Neural cell (in vitro differentiated cells): Measurements from ENCODE around the gene CAPNS1.

Source experiments
- CTCF ChIP-seq: fragments of 450-650 bp; IDR thresholded peaks from 2 replicates; pipeline ENCODE4 v1.5.1; 2014; ENCODE audit warnings: antibody characterized with exemption, mild to moderate bottlenecking, moderate library complexity; ENCODE audit not compliant: poor library complexity, severe bottlenecking
- EZH2 ChIP-seq: fragments of 200-600, 300-800 bp; shearing (Covaris generic), sonication (generic); IDR thresholded peaks from 2 replicates; pipeline ENCODE4 v1.6.1; 2014; ENCODE audit warnings: antibody characterized with exemption, low read length, borderline replicate concordance, mild to moderate bottlenecking; ENCODE audit not compliant: insufficient read depth, poor library complexity, severe bottlenecking
- MXI1 ChIP-seq: fragments of 450-650 bp; conservative IDR thresholded peaks from 2 replicates; pipeline ENCODE4 v1.6.1; 2014; ENCODE audit warnings: antibody characterized with exemption, mild to moderate bottlenecking; ENCODE audit not compliant: poor library complexity, severe bottlenecking
- POLR2AphosphoS5 ChIP-seq: IDR thresholded peaks from 2 replicates; pipeline ENCODE4 v1.6.1; 2012

GRCh38 chr19:36150586-36150985 lies 10.7 kb downstream of the CAPNS1 start:
- no peak for TF ChIP-seq MXI1
- no peak for TF ChIP-seq CTCF
- TF ChIP-seq POLR2AphosphoS5, result no peak
- no peak for TF ChIP-seq EZH2
